ENCODE results near the gene PNPLA5. TPM values are rescaled to one million over a fixed set of nuclear protein-coding genes. Genes with fewer than 3 reads are reported as not detected.

PNPLA5 gene
- total RNA-seq, 2 donors from 2014 or later: not detected

DNA sequence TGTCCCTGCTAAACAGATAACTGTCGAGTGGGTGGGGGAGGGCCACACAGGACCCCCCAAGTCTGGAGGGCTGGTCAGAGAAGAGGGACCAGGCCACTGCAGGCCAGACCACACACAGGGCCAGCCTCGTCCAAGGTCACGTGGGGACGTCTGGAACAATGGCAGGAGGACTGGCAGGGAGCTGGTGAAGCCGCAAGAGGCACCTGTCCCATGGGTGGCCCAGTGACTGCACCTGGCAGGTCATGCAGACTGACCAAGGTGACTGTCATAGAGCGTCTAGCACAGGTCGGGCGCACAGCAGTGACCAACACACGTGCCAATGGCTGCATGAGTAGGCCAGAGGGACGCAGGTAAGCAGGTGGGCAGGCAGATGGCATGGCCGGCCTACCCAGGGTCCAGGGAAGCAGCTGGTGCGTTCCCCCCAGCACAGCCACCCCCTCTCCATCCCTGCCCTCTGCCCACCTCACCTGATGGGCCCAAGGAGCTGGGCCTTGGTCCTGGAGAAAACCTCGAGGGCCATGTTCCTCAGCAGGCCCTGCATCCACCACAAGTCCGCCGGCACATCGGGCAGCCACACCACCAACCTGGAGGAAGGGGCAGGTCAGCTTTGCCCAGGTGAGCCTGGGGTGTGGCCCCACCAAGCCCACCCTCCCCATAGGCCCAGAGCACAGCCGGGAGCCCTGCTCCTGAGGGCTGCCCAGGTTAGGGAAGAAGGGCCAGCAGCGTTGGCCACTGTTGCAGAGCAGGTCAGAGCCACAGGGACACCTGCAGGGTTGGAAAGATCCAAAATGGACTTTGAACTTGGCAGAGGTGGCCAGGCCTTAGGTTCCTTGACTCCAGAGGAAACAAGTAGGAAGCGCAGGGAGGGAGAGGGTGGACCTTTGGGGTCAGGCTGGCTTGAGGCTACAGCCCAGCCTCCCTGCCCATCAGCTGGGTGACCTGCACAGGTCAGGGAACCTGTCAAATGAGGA is 10.4 kb downstream of the PNPLA5 start:
- no peak for DNase-seq (ENCODE audit: low spot score)
- no peak for ATAC-seq (ENCODE audit: insufficient number of reproducible peaks, low FRiP score, low read depth)
- Histone ChIP-seq H3K27me3 (replicated peaks; ENCODE audit: insufficient read depth) (no peaks in the 10 kb centered on the region), H3K27ac (no peak overlapping the region), H3K9me3 (no peaks in the 10 kb centered on the region), H3K4me1 (ENCODE audit: control insufficient read depth in 1 of 2, low read depth in 2 of 2) (no peaks in the 10 kb centered on the region), H3K4me3 (no peak overlapping the region), H3K36me3 (no peaks in the 10 kb centered on the region)
- TF ChIP-seq, protein P1, sequence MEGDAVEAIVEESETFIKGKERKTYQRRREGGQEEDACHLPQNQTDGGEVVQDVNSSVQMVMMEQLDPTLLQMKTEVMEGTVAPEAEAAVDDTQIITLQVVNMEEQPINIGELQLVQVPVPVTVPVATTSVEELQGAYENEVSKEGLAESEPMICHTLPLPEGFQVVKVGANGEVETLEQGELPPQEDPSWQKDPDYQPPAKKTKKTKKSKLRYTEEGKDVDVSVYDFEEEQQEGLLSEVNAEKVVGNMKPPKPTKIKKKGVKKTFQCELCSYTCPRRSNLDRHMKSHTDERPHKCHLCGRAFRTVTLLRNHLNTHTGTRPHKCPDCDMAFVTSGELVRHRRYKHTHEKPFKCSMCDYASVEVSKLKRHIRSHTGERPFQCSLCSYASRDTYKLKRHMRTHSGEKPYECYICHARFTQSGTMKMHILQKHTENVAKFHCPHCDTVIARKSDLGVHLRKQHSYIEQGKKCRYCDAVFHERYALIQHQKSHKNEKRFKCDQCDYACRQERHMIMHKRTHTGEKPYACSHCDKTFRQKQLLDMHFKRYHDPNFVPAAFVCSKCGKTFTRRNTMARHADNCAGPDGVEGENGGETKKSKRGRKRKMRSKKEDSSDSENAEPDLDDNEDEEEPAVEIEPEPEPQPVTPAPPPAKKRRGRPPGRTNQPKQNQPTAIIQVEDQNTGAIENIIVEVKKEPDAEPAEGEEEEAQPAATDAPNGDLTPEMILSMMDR (IDR thresholded peaks at IDR 0.05): no peak

DNA sequence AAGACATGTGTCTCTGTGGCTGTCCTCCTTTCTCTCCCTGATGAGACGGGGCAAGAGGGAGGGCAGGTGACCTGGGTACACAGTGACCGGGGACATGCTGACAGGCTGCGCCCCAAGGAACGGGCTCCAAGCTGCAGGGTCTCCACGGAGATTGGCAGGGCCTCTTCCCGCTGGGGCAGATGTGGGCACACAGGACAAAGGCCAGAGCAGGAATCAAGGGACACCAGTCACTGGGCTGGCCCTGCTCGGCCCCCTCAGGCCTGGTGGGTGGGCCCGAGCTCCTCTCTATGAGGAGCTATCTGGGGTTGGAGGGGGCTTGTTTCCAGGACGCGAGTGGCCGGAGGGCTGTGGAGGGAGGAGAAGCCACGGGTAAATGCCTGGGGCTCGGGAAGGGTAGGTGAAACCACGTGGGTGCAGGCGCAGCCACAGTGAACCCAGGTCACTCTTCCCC is 11.2 kb downstream of the PNPLA5 start:
- Histone ChIP-seq H3K4me1 (ENCODE audit: control insufficient read depth in 1 of 2, low read depth in 2 of 2) (no peaks in the 10 kb centered on the region), H3K9me3 (no peaks in the 10 kb centered on the region), H3K4me3 (no peak overlapping the region), H3K27me3 (replicated peaks; ENCODE audit: insufficient read depth) (no peaks in the 10 kb centered on the region), H3K27ac (no peak overlapping the region), H3K36me3 (no peaks in the 10 kb centered on the region)
- ATAC-seq (ENCODE audit: insufficient number of reproducible peaks, low FRiP score, low read depth) (no peak), DNase-seq (ENCODE audit: low spot score) (no peak)
- TF ChIP-seq, protein P1 (IDR thresholded peaks at IDR 0.05): no peak

DNA sequence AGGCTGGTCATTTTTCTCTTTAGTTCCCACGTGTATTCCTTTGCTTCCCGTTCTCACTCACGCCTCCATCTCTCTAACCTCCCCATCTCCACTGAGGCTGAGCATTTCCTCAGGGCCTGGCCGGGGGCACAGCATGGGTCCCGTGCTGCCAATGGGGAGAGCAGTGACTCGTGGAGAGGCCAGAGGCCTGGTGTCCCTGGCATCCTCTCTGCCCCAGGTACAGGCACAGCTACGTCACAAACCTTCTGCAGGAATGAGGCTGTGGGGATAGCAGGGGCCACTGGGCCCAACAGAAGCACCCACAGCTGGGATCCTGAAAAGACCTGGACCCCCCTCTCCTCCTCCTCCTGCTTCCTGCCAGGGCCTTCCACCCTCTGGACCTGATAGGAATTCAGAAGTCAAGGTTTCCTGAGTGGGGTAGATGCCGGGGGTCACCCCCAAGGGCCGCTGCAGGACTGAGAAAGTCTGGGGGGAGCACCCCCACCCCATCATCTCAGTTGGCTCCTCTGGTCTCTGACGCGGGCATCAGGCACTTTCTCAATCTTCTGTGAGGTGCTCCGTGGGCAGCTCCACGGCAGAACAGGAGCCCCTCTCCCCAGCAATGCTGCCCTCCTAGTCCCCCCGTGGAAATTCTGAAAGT is 11.8 kb downstream of the PNPLA5 start:
- Histone ChIP-seq H3K27ac (no peak overlapping the region), H3K36me3 (no peaks in the 10 kb centered on the region), H3K9me3 (no peaks in the 10 kb centered on the region), H3K4me3 (no peak overlapping the region), H3K4me1 (ENCODE audit: control insufficient read depth in 1 of 2, low read depth in 2 of 2) (no peaks in the 10 kb centered on the region), H3K27me3 (replicated peaks; ENCODE audit: insufficient read depth) (no peaks in the 10 kb centered on the region)
- TF ChIP-seq, protein P1 (IDR thresholded peaks at IDR 0.05): no peak
- no peak for ATAC-seq (ENCODE audit: insufficient number of reproducible peaks, low FRiP score, low read depth)
- DNase-seq (ENCODE audit: low spot score): no peak

DNA sequence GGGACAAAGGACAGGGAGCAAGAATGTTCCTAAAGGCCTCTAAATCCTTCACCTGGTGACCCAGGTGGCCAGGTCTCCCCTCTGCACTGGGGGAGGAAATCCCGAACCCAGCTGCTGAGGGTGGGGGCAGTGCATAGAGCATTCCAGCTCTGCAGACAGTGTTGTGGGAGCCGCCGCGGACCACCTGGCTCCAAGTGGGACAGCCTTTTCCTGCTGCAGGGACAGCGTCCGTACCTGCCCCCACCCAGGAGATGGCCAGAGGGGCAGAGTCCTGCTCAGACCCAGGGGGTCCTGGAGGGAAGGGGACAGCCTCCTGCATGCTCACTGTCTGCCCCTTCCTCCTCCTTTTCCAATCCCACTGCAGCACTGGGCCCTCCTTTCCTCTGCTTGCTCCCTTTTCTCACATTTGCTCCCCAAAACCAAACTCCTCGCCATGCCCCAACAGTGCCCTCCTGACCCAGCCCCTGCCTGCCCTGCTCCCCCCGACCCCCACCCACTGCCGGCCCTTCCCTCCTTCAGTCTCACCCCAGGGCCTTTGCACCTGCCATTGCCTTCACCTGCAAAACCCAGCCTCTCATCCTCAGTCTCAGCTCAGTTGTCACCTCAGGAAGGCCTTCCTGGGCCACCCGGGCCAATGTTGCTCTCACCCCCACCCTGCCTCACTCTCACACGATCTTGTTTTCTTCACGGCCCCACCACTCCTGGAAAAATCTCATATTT is 12.8 kb downstream of the PNPLA5 start:
- ATAC-seq (ENCODE audit: insufficient number of reproducible peaks, low FRiP score, low read depth) (no peak), DNase-seq (ENCODE audit: low spot score) (no peak)
- TF ChIP-seq, protein P1 (IDR thresholded peaks at IDR 0.05): no peak
- Histone ChIP-seq H3K27ac (no peak overlapping the region), H3K4me3 (no peak overlapping the region), H3K36me3 (no peaks in the 10 kb centered on the region), H3K27me3 (replicated peaks; ENCODE audit: insufficient read depth) (no peaks in the 10 kb centered on the region), H3K4me1 (ENCODE audit: control insufficient read depth in 1 of 2, low read depth in 2 of 2) (no peaks in the 10 kb centered on the region), H3K9me3 (no peaks in the 10 kb centered on the region)
